ENCODE data around the gene ENKUR.
A peak's percentile ranks its signal among the peaks of the same experiment; 100 is the strongest.
"Not testable (repeated sequence)": the region's sequence is repeated elsewhere in the genome, so short reads cannot be mapped to it uniquely, and the experiment has no call there.

ENKUR gene

DNA sequence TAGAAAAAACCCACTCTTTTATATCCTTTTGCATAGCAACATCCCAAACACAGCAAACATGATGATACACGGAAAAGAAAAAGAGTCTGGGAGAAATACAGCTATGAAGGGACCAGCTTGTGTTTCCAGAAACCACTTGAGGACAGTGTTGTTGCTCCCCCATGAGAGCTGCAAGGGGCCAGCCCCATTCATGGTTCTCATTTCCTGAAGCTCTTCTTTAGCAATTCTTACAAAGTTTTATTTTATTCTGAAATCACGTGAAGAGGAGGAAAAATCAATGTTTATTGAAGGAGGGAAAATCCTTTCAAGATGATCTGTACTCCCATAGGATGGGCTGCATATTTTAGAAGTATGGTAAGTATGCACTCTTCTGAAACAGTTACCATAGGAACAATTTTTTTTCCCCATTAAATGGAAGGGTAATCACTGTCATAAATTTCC lies 46.1 kb downstream of the ENKUR start:
- no peak for DNase-seq

GRCh38 chr10:24968951-24969350 lies 47.0 kb downstream of the ENKUR start:
- not testable (repeated sequence) for DNase-seq

DNA sequence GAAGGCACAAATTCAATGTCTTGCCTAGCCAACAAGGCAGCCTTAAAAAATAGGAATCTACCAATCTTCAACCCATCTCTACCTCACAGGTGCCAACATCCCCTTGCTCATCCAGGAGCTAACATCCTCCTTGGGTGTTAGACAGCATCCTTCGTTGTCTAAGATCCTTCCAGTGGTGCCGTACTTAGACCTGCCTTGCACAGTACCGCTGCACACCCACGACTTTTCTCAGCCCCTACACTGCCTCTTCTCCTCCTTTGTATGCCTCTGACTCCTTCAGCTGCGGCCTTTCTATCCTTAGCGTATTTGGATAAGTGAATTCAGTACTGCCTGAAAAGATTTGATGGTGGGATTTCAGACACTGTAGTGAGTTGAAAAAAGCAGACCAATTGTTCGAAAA lies 47.6 kb downstream of the ENKUR start:
- no peak for DNase-seq

- DNase-seq, result no peak
These were observed 48.9 kb downstream of the ENKUR start for GRCh38 chr10:24966962-24967481.

DNA sequence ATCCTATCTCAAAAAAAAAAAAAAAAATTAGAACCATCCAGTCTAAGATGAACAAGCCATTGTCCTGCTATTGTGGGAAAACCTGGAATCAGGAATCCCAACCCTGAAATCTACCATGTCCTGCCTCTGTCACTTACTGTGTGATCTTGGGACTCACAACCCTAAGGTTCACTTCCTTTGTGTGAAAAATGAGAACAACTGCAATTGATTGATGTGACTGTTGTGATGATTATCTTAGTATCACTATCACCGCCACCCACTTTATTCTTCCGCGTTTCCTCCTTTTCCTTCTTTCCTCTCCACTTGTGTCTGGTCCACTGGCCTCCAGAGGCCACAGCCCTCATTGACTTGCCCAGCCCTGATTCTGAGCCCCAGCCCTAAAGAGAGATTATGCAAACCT lies 50.9 kb downstream of the ENKUR start:
- DNase-seq, result no peak

- no peak for DNase-seq
These were observed 52.4 kb downstream of the ENKUR start for GRCh38 chr10:24963521-24964041.

GRCh38 chr10:24962995-24963394 lies 53.0 kb downstream of the ENKUR start:
- DNase-seq, result no peak

- no peak for DNase-seq
These were observed 54.4 kb downstream of the ENKUR start for GRCh38 chr10:24961582-24961981.

GRCh38 chr10:24959382-24959730 lies 56.6 kb downstream of the ENKUR start:
- no peak for DNase-seq

DNA sequence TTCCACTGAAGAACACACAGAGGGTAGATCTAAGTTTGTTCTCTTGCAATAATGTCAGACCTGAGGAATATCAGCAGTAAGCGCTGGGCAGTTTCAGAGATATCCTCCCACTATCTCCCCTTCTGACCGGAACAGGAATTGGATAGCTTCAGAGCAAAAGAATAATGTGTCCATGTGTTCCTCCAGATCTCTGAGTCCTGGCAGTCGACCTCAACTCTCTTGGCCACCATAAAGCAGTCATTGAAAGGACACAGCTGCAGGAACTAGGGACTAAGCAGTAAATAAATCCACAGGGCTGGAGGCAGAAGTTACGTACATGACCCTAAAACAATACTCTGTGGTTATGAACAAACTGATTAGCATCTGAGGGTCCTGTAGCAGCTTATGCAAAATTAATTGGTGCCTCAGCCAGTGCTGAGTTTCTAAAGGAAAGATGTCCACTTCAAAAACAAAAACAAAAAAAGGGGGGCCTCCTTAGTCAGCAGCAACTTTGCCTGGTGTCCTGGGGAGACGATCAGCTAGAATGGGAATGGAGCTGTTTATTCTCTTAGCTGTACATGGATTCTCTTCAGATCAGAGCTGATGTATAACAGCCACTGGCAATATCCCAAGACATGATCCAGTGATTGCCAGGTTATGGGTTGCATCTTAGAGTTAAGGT lies 57.1 kb downstream of the ENKUR start:
- no peak for DNase-seq

DNA sequence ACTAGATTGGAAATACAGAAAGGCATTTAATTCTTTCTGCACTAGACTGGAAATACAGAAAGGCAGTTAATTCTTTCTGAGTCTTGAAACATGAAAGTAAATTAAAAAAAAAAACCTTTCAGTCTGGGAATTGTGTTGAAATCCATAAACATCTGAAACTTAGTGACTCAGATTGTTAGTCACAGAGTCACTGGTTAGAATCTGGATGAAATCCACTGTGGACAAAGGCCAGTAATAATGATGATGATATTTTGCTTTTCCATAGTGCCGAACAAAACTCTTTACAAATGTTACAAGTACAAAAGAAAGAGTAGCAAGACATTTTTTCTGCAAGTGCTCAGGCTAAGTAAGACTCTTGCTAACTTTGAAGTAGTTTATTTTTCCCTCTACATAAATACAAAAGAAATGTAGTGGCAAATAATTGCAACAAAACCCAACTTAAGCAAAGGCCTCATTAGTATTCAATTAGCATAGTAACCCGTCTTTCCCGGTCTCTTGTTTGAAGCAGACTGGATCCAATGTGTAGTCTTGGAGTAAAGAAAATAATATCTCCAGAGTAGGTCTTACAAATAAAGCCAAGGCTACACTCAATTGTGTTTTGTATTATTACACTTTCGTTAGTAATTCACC lies 57.8 kb downstream of the ENKUR start:
- DNase-seq, result no peak

GRCh38 chr10:24957624-24958051 lies 58.3 kb downstream of the ENKUR start:
- DNase-seq, result not testable (repeated sequence)

DNA sequence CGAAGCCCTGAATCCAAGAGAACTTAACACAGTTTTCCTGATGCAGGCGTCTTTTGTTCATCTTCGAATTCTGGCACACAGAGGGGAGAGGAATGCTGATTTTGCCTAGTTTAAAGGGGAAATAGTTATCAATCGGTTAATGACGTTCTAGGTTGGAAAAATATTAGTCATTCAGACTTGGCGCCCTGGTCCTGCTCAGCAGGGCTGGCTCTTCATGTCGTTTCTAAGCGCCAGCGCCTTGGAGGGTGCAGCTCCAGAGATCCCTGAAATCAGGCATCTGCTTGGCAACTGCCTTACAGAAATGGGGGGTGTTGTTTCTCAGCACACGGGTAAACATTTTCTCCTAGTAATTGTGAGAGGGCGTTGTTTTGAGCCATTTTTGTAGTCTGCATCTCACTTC lies 62.3 kb downstream of the ENKUR start:
- no peak for DNase-seq

- DNase-seq, result peak in 1 of 2 experiments; percentile 16
These were observed 63.0 kb downstream of the ENKUR start for GRCh38 chr10:24952707-24953645.

DNA sequence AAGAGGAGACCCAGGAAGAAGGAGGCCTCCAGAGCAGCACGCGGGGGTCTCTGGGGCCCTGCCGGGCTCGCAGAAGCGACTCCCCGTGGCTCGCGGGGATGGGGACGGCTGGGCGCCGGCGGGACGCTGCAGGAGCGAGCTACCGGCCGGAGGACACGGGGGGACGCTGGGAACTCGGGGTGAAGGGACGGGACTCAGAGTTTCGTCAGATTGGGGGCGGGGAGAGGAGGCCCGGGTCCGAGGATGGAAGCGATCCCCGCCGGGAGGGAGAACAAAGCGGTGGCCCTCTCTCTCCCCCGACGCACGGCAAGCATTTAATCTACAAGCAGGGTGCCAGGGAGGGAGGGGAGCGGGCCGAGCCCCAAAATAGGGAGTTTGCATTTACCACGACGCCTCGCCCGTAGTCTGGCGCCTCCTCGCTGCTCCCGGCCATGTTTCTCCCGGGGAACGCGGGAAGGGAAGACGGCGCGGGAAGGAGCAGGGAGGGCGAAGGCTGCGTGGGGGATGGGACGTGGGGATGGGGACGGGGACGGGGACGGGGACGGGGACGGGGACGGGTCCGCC lies 63.7 kb downstream of the ENKUR start, which contains the start of gene PRTFDC1:
TSS of gene PRTFDC1 (minus strand) at position 464 of the 564 bp plus-strand sequence. CDS start at position 433, 31 bp downstream.
- no peak for DNase-seq

GRCh38 chr10:24951201-24952142 lies 64.5 kb downstream of the ENKUR start:
- no peak for DNase-seq

GRCh38 chr10:24950439-24950838 lies 65.5 kb downstream of the ENKUR start:
- DNase-seq, result no peak

- DNase-seq, result no peak
These were observed 66.3 kb downstream of the ENKUR start for GRCh38 chr10:24949616-24950015.

GRCh38 chr10:24947304-24948097 lies 68.5 kb downstream of the ENKUR start:
- DNase-seq, result no peak

DNA sequence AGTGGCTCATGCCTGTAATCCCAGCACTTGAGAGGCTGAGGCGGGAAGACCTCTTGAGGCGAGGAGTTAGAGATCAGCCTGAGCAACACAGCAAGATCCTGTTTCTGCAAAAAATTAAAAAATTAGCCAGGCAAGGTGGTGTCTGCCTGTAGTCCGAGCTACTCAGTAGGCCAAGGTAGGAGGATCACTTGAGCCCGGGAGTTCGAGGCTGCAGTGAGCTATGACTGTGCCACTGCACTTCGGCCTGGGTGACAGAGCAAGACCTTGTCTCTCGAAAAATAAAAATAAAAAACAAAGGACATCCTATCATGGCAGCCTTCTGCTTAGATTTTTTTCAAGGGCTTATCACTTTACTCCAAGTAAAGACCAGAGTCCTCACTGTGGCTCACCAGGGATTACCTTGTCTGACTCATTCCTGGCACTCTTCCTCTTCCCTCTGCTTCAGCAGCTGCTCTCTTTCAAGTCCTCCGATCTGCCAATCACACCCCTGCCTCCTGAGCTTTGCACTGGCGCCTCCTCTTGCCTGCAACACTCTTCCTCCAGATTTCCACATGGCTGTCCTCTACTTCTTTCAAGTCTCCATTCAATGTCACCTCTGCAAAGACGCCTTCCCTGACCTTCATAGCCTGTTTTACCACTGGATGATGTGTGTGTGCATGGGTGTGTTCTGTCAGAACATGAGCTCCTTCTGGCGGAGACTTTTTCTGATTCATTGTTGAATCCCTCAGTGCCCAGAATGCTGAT lies 71.3 kb downstream of the ENKUR start:
- DNase-seq, result no peak

Data from NCI-H187 (cell line).